HG02885 (cell line): ENCODE measurements around the gene KLF7.
"Not testable (repeated sequence)": the region's sequence is repeated elsewhere in the genome, so short reads cannot be mapped to it uniquely, and the experiment has no call there.

Experiments used
- ATAC-seq: cut with Tn5 transposase; IDR thresholded peaks from one replicate; pipeline ENCODE4 v1.9.1; 2021; ENCODE audit warnings: mild to moderate bottlenecking; ENCODE audit not compliant: unreplicated experiment, poor library complexity

Gene KLF7

GRCh38 chr2:207038299-207038698, 127.4 kb downstream of the KLF7 start:
- ATAC-seq, result no peak

- no peak for ATAC-seq
Measured at GRCh38 chr2:207037896-207038295, 127.9 kb downstream of the KLF7 start.

GRCh38 chr2:207037023-207037422, 128.7 kb downstream of the KLF7 start:
- not testable (repeated sequence) for ATAC-seq

GRCh38 chr2:207035875-207036274, 129.9 kb downstream of the KLF7 start:
- ATAC-seq, result no peak

- ATAC-seq, result no peak
Measured at GRCh38 chr2:207032490-207032889, 133.3 kb downstream of the KLF7 start.
